ENCODE data around the gene CRYGB. TPM values are rescaled to one million over a fixed set of nuclear protein-coding genes. Genes with fewer than 3 reads are reported as not detected.
A peak's percentile ranks its signal among the peaks of the same experiment; 100 is the strongest.

The CRYGB gene
- total RNA-seq, 1 experiment from 2014 or later, result not detected

DNA sequence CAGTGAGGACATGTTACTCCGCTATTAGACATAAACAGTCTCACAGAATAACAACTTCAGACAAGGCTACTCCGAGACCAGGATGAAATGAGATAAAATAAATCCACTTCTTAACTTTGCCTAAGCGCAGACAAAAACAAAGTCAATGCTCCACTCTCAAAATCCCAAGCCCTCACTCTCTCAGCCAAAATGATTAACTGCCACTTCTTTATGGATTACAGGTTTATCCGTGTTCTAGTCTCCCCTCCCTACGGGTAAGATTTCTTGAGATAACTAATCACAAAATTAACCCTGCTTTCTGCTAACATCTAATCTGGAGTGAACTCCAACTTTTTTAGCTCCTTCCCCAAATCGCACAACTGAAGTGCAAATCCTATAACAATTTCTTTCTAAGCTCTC is 15.2 kb downstream of the CRYGB start:
- Histone ChIP-seq H2AFZ (ENCODE audit: low read depth, low read length, poor library complexity, severe bottlenecking) (no peak overlapping the region), H3K9ac (ENCODE audit: low read length) (no peak overlapping the region), H4K20me1 (ENCODE audit: insufficient read depth) (no peaks in the 10 kb centered on the region), H3K36me3 (ENCODE audit: control insufficient read depth in 1 of 2, insufficient read depth in 2 of 2, low read length in 2 of 2) (no peaks in the 10 kb centered on the region), H3K9me2 (ENCODE audit: insufficient read depth) (no peaks in the 10 kb centered on the region), H3K4me1 (ENCODE audit: control insufficient read depth in 1 of 2, insufficient read depth in 2 of 2, low read length in 2 of 2) (peaks cover 0 to 7% of the 10 kb centered on the region in 2 experiments; a peak in 2 of 4 replicates), H3K27ac (ENCODE audit: low read depth, low read length) (no peak overlapping the region), H3K9me3 (ENCODE audit: control insufficient read depth in 1 of 2, insufficient read depth in 1 of 2, low read depth in 1 of 2, low read length in 2 of 2) (no peaks in the 10 kb centered on the region), H3K4me3 (replicated peaks in 1 of 2; ENCODE audit: low read depth in 1 of 2, low read length in 2 of 2) (no peak overlapping the region), H3K27me3 (ENCODE audit: insufficient read depth, low read length) (no peaks in the 10 kb centered on the region), H3K79me2 (ENCODE audit: insufficient read depth, low read length) (no peaks in the 10 kb centered on the region), H3K4me2 (ENCODE audit: low read length) (no peak overlapping the region)
- intact Hi-C loops (cut with micrococcal nuclease), result no loop called here
- TF ChIP-seq, protein P1, sequence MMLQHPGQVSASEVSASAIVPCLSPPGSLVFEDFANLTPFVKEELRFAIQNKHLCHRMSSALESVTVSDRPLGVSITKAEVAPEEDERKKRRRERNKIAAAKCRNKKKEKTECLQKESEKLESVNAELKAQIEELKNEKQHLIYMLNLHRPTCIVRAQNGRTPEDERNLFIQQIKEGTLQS (IDR thresholded peaks at IDR 0.05), result no peak
- no peak for TF ChIP-seq POLR2AphosphoS5 (IDR thresholded peaks at IDR 0.05; ENCODE audit: low read depth, low read length)
- no peak for DNase-seq (ENCODE audit: low read depth, low spot score)
- POLR2A ChIA-PET, result no interaction called here
- CTCF ChIA-PET, result interaction anchor here (1.1 kb wide), 1 partner anchor 44 kb away, joined by 3 read pairs; no protein-coding TSS in a partner anchor
- BruUV-seq (replicated peaks), result no TSS peak
- RAD21 ChIA-PET (ENCODE audit: low non-redundant PET in 1 of 2, low total read pairs in 2 of 2, uncharacterized antibody in 2 of 2, unreplicated experiment in 2 of 2), result no interaction called here
- ATAC-seq, result no peak

DNA sequence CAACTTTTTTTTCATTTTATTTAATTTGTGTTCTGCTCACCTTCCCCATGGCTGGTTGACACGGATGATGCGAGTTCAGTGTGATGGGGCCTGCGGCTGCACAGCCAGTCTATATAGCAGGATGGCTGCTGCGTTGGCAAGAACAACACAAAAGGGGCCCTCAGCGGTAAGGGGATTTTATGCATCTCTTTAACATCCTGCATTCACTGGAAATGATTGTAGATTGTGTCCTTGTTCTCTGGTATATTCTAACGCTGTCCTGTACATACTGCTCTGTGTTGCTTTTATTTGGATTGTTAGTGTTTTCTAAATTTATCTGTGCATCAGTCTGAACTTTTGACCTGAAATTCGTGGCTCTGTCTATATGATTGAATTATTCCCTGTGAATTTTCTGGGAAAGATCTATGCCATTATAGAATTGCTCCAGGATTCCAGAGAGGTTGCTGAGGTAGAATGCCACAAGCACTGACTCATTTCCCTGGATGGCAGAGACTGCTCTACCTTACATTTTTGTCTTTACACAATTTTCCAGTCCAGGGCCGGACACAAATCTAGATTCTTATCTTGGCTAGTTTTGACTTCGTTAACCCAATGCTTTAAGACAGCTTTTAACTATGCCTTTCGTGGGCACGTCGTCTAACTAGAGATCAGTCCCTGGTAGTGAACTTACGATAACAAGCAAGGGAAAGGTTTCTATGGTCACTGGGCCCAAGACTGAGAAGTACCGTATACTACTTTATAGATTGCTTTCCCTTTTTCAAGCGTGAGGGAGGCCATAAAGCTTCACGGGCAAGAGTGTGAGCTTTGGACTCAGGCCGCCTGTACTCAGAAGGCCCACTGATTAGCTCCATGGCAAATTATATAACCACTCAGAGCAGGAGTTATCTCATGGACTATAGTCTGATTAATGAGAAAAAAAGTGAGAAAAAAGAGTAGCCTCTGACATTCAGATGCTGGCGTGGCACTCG is 15.9 kb downstream of the CRYGB start, which contains the start of gene CRYGC:
TSS of gene CRYGC (minus strand) at position 85 of the 968 bp plus-strand sequence. CDS start at position 49, 36 bp downstream.
- CTCF ChIA-PET, result interaction anchor here (1.1 kb wide), 1 partner anchor 45 kb away, joined by 3 read pairs; no protein-coding TSS in a partner anchor
- no peak for TF ChIP-seq EGR1 (IDR thresholded peaks at IDR 0.05; ENCODE audit: low read depth)
- TF ChIP-seq, protein P1 (IDR thresholded peaks at IDR 0.05), result no peak
- TF ChIP-seq SIN3A (IDR thresholded peaks at IDR 0.05; ENCODE audit: low read depth), result no peak
- TF ChIP-seq JUND (IDR thresholded peaks at IDR 0.05), result no peak
- no peak for TF ChIP-seq FOSL1 (IDR thresholded peaks at IDR 0.05; ENCODE audit: low read depth)
- TF ChIP-seq, protein P2, sequence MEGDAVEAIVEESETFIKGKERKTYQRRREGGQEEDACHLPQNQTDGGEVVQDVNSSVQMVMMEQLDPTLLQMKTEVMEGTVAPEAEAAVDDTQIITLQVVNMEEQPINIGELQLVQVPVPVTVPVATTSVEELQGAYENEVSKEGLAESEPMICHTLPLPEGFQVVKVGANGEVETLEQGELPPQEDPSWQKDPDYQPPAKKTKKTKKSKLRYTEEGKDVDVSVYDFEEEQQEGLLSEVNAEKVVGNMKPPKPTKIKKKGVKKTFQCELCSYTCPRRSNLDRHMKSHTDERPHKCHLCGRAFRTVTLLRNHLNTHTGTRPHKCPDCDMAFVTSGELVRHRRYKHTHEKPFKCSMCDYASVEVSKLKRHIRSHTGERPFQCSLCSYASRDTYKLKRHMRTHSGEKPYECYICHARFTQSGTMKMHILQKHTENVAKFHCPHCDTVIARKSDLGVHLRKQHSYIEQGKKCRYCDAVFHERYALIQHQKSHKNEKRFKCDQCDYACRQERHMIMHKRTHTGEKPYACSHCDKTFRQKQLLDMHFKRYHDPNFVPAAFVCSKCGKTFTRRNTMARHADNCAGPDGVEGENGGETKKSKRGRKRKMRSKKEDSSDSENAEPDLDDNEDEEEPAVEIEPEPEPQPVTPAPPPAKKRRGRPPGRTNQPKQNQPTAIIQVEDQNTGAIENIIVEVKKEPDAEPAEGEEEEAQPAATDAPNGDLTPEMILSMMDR (IDR thresholded peaks at IDR 0.05 in 2 of 3, conservative IDR thresholded peaks at IDR 0.05 in 1 of 3; ENCODE audit: borderline replicate concordance in 1 of 3, insufficient read depth in 1 of 3, low read depth in 2 of 3, low read length in 2 of 3), result no peak
- no peak for TF ChIP-seq SRF (IDR thresholded peaks at IDR 0.05; ENCODE audit: low read depth)
- TF ChIP-seq, protein P3, sequence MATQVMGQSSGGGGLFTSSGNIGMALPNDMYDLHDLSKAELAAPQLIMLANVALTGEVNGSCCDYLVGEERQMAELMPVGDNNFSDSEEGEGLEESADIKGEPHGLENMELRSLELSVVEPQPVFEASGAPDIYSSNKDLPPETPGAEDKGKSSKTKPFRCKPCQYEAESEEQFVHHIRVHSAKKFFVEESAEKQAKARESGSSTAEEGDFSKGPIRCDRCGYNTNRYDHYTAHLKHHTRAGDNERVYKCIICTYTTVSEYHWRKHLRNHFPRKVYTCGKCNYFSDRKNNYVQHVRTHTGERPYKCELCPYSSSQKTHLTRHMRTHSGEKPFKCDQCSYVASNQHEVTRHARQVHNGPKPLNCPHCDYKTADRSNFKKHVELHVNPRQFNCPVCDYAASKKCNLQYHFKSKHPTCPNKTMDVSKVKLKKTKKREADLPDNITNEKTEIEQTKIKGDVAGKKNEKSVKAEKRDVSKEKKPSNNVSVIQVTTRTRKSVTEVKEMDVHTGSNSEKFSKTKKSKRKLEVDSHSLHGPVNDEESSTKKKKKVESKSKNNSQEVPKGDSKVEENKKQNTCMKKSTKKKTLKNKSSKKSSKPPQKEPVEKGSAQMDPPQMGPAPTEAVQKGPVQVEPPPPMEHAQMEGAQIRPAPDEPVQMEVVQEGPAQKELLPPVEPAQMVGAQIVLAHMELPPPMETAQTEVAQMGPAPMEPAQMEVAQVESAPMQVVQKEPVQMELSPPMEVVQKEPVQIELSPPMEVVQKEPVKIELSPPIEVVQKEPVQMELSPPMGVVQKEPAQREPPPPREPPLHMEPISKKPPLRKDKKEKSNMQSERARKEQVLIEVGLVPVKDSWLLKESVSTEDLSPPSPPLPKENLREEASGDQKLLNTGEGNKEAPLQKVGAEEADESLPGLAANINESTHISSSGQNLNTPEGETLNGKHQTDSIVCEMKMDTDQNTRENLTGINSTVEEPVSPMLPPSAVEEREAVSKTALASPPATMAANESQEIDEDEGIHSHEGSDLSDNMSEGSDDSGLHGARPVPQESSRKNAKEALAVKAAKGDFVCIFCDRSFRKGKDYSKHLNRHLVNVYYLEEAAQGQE (IDR thresholded peaks at IDR 0.05; ENCODE audit: low read depth), result no peak
- TF ChIP-seq, protein P4, sequence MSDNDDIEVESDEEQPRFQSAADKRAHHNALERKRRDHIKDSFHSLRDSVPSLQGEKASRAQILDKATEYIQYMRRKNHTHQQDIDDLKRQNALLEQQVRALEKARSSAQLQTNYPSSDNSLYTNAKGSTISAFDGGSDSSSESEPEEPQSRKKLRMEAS (IDR thresholded peaks at IDR 0.05), result no peak
- no peak for TF ChIP-seq TCF7L2 (IDR thresholded peaks at IDR 0.05; ENCODE audit: borderline replicate concordance, extremely low read depth, insufficient read depth, insufficient read length)

More for the DNA sequence above, 15.9 kb downstream of the CRYGB start, which contains the start of gene CRYGC:
- intact Hi-C loops (cut with micrococcal nuclease), result no loop called here
- H3K9me3 ChIP-seq (ENCODE audit: control insufficient read depth in 1 of 2, insufficient read depth in 1 of 2, low read depth in 1 of 2, low read length in 2 of 2), result no peaks in the 10 kb centered on the region
- H3K4me2 ChIP-seq (ENCODE audit: low read length), result peak within 1 kb of the TSS; percentile 23; the same call in 1 of the 2 replicates
- DNase-seq (ENCODE audit: low read depth, low spot score), result no peak
- H3K4me1 ChIP-seq (ENCODE audit: control insufficient read depth in 1 of 2, insufficient read depth in 2 of 2, low read length in 2 of 2), result peaks cover 0 to 7% of the 10 kb centered on the region in 2 experiments; a peak in 2 of 4 replicates
- no peak within 1 kb of the TSS for H3K9ac ChIP-seq (ENCODE audit: low read length)
- H3K27ac ChIP-seq (ENCODE audit: low read depth, low read length), result no peak within 1 kb of the TSS
- H3K79me2 ChIP-seq (ENCODE audit: insufficient read depth, low read length), result no peaks in the 10 kb centered on the region
- H3K9me2 ChIP-seq (ENCODE audit: insufficient read depth), result no peaks in the 10 kb centered on the region
- BruUV-seq (replicated peaks), result no TSS peak
- no peak within 1 kb of the TSS for H3K4me3 ChIP-seq (replicated peaks in 1 of 2; ENCODE audit: low read depth in 1 of 2, low read length in 2 of 2)
- ATAC-seq, result no peak
- ChIA-PET RAD21 (ENCODE audit: low non-redundant PET in 1 of 2, low total read pairs in 2 of 2, uncharacterized antibody in 2 of 2, unreplicated experiment in 2 of 2) (no interaction called here), POLR2A (no interaction called here)
- no peak within 1 kb of the TSS for H2AFZ ChIP-seq (ENCODE audit: low read depth, low read length, poor library complexity, severe bottlenecking)
- H3K27me3 ChIP-seq (ENCODE audit: insufficient read depth, low read length), result no peaks in the 10 kb centered on the region
- H4K20me1 ChIP-seq (ENCODE audit: insufficient read depth), result no peaks in the 10 kb centered on the region
- H3K36me3 ChIP-seq (ENCODE audit: control insufficient read depth in 1 of 2, insufficient read depth in 2 of 2, low read length in 2 of 2), result no peaks in the 10 kb centered on the region
